ENCODE results near the gene NRAP.

- TF ChIP-seq POLR2A (IDR thresholded peaks at IDR 0.05): no peak
- no peak for TF ChIP-seq CTCF (IDR thresholded peaks at IDR 0.05)
- TF ChIP-seq EP300 (IDR thresholded peaks at IDR 0.05): no peak
Observed at GRCh38 chr10:113605268-113605978, 58.4 kb downstream of the NRAP start.
